Psoas muscle (tissue), 8 donors: Measurements from ENCODE around the gene SARDH. TPM values are rescaled to one million over a fixed set of nuclear protein-coding genes. Genes with fewer than 3 reads are reported as not detected.
A peak's percentile ranks its signal among the peaks of the same experiment; 100 is the strongest.

ENCODE experiments used
- ATAC-seq, 4 donors: fragments of 200-7000 bp; cut with Tn5 transposase; one replicate each; pipeline ENCODE4 v1.9.1; 2020; ENCODE audit warnings: moderate library complexity in 3 of 4, mild to moderate bottlenecking in 2 of 4
- DNase-seq, 2 donors: peaks; one replicate each; pipeline ENCODE4 v3.0.0-alpha.2; 2020
- H3K27ac ChIP-seq: fragments of 200-600 bp; one replicate; pipeline ENCODE4 v1.8.0; 2022
- H3K27me3 ChIP-seq, 3 donors: fragments of 200-600 bp in 1 of 3; one replicate each; pipeline versions ENCODE4 v1.6.1 to v1.8.0; 2013 to 2022; ENCODE audit warnings: low read length in 2 of 3, mild to moderate bottlenecking in 2 of 3, moderate library complexity in 1 of 3; ENCODE audit not compliant: insufficient read depth in 3 of 3
- H3K36me3 ChIP-seq, 2 donors: fragments of 200-600 bp in 1 of 2; one replicate each; pipeline versions ENCODE4 v1.6.1 to v1.8.0; 2013 to 2022; ENCODE audit warnings: low read depth in 1 of 2, mild to moderate bottlenecking in 1 of 2, moderate library complexity in 1 of 2; ENCODE audit not compliant: insufficient read depth in 1 of 2
- H3K4me1 ChIP-seq: fragments of 200-600 bp; one replicate; pipeline ENCODE4 v1.8.0; 2022
- H3K4me3 ChIP-seq: fragments of 200-600 bp; one replicate; pipeline ENCODE4 v1.8.0; 2022; ENCODE audit warnings: mild to moderate bottlenecking
- H3K9me3 ChIP-seq: fragments of 200-600 bp; one replicate; pipeline ENCODE4 v1.8.0; 2022
- WGBS, 3 donors: extraction: QIAGEN DNeasy Blood & Tissue Kit; methylation state at CpG; one replicate each; pipeline versions ENCODE4 v1.1.6 to v1.1.7; 2013; 5-methylcytosine and 5-hydroxymethylcytosine counted together
- intact Hi-C, 2 donors: fragments of 100-400 bp; cut with DNase I; formaldehyde crosslinking; loops; one replicate each; pipeline versions ENCODE4 v1.11.0 to v1.14.2; 2022
- polyA plus RNA-seq, 3 donors: library from polyadenylated mRNA; stranded (reverse); fragments of 200-250 nt; gene quantifications; one replicate each; pipeline ENCODE4 v1.2.3, GENCODE V29; 2013
- total RNA-seq, 4 donors: library from RNA; stranded (reverse); fragmentation: NEBNext Ultra II Directional in 2 of 4; extraction: Animal tissue kit (Norgen Biotek cat#: 25700) in 2 of 4; gene quantifications; one replicate each; pipeline versions ENCODE4 v1.2.1 to v1.2.4, GENCODE V29; 2021 to 2023
- TF ChIP-seq, protein P1 (sequence below): fragments of 200-600 bp; IDR thresholded peaks from one replicate; pipeline ENCODE4 v1.8.0; 2022; ENCODE audit warnings: antibody characterized with exemption
- donor health status: healthy with polysubstance abuse.
- donor health status: DM: no; HTN: no; CAD: no; lungs with moderate emphysema.
- donor health status: Bipolar disorder and iron deficiency.
- donor health status: healthy.
- donor health status: DM: yes; HTN: yes; CAD: no.
- donor health status: DM: no; HTN: no; CAD: no.
- donor health status: DM: no; HTN: no; CAD: no.
- donor health status: DM: yes; HTN: yes; CAD: no.

Gene SARDH
- total and polyA plus RNA-seq, 7 donors = 0.16 to 2.5 (median 0.62) TPM

DNA sequence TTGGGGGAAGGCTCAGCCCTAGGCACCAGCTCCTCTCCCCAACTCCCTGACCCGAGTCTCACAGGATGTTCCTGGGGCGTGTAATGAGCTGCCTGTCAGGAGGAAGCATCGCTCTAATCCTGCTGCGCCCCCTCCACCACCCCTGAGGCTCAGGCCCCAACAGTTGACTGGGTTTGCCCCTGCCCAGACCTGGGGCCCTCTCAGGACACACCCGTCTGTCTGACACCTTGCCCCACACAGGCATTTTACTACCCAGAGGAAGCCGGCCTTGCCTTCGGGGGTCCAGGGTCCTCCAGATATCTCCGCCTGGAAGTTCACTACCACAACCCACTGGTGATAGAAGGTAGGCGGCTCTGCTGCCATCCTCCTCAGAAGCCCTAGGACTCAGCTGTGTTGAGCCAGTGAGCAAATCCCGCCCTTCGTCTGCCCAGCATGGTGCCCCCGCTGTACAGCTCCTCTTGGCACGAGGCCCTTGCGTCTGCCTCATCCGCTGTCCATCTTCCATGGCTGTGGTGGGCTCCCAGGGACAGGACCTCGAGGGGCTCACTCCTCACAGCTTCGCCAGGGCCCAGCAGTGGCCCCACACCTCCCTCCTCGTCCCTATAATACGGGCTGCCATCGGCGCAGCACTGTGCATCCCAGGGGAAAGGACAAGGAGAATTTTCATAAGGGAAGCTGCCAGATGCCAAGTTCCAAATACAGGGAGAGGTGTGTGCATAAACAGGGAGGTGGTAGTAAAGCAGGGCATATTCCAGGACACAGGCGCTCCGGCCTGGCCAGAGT is 94.0 kb downstream of the SARDH start:
- Histone ChIP-seq H3K27me3 (peaks cover 0 to 46% (median 7%) of the 10 kb centered on the region in 3 donors), H3K4me1 (no peaks in the 10 kb centered on the region), H3K36me3 (no peaks in the 10 kb centered on the region), H3K27ac (no peak overlapping the region), H3K4me3 (no peak overlapping the region), H3K9me3 (no peaks in the 10 kb centered on the region)
- DNase-seq (peak in 1 of 2 donors; percentile 41), ATAC-seq (no peak)
- WGBS, 3 donors = 71 to 77% (median 72%) methylated on average over 23 of the region's 23 CpGs
- TF ChIP-seq, protein P1, sequence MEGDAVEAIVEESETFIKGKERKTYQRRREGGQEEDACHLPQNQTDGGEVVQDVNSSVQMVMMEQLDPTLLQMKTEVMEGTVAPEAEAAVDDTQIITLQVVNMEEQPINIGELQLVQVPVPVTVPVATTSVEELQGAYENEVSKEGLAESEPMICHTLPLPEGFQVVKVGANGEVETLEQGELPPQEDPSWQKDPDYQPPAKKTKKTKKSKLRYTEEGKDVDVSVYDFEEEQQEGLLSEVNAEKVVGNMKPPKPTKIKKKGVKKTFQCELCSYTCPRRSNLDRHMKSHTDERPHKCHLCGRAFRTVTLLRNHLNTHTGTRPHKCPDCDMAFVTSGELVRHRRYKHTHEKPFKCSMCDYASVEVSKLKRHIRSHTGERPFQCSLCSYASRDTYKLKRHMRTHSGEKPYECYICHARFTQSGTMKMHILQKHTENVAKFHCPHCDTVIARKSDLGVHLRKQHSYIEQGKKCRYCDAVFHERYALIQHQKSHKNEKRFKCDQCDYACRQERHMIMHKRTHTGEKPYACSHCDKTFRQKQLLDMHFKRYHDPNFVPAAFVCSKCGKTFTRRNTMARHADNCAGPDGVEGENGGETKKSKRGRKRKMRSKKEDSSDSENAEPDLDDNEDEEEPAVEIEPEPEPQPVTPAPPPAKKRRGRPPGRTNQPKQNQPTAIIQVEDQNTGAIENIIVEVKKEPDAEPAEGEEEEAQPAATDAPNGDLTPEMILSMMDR = no peak
- intact Hi-C loops = no loop called here

DNA sequence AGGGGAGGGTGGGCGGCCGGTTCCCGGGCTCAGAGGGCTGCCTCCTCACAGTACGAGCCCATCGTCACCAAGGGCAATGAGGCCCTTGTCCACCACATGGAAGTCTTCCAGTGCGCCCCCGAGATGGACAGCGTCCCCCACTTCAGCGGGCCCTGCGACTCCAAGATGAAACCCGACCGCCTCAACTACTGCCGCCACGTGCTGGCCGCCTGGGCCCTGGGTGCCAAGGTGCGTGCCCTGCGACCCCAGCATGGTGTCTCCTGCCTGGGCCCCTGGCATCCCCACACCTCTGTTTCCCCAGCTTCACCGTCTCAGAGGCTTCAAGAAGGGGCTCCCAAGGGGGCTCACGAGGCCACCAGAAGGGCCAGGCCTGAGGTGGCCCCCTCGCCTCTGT is 94.8 kb downstream of the SARDH start:
- Histone ChIP-seq H3K9me3 (no peaks in the 10 kb centered on the region), H3K4me3 (no peak overlapping the region), H3K36me3 (no peaks in the 10 kb centered on the region), H3K27me3 (peaks cover 0 to 45% (median 5%) of the 10 kb centered on the region in 3 donors), H3K4me1 (no peaks in the 10 kb centered on the region), H3K27ac (no peak overlapping the region)
- TF ChIP-seq, protein P1 = no peak
- DNase-seq (peak in 1 of 2 donors; percentile 22), ATAC-seq (no peak)
- 86 to 93% (median 88%) methylated on average over 20 of the region's 20 CpGs for WGBS, 3 donors
- intact Hi-C loops = no loop called here

DNA sequence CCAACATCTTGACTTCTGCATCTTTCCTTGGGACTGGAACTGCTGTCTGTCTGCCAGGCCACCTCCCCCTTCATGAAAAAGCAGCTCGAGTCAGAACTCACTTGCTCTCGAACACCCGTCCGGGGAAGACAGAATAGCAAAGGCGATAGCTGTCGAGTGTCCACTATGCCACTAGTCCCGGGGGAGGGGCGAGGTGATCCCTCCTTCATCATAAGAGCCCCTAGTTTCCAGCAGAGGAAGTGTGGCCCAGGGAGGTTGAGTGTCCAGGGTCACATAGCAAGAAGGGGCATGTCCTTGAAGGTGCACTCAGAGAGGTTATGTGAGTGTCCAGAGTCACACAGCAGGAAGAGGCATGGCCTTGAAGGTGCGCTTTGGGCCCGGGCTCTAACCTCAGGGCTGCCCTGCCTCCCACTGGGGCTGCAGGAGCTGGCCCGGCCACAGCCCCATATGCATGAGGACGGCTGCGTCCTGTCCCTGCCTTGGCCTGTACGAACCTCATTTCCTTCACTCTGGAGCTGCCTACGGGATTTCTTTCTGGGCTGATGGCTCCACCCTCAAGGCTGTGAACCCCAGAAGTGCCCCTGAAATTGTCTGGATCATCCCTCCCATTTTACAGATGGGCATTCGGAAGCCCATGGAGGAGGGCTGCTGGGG is 95.3 kb downstream of the SARDH start:
- Histone ChIP-seq H3K4me1 (no peaks in the 10 kb centered on the region), H3K27me3 (peaks cover 0 to 40% (median 5%) of the 10 kb centered on the region in 3 donors), H3K4me3 (no peak overlapping the region), H3K36me3 (no peaks in the 10 kb centered on the region), H3K27ac (no peak overlapping the region), H3K9me3 (no peaks in the 10 kb centered on the region)
- no peak for ATAC-seq
- DNase-seq = peak in 1 of 2 donors; percentile 13
- TF ChIP-seq, protein P1 = no peak
- 68 to 73% (median 70%) methylated on average over 16 of the region's 16 CpGs for WGBS, 3 donors
- intact Hi-C loops = no loop called here

DNA sequence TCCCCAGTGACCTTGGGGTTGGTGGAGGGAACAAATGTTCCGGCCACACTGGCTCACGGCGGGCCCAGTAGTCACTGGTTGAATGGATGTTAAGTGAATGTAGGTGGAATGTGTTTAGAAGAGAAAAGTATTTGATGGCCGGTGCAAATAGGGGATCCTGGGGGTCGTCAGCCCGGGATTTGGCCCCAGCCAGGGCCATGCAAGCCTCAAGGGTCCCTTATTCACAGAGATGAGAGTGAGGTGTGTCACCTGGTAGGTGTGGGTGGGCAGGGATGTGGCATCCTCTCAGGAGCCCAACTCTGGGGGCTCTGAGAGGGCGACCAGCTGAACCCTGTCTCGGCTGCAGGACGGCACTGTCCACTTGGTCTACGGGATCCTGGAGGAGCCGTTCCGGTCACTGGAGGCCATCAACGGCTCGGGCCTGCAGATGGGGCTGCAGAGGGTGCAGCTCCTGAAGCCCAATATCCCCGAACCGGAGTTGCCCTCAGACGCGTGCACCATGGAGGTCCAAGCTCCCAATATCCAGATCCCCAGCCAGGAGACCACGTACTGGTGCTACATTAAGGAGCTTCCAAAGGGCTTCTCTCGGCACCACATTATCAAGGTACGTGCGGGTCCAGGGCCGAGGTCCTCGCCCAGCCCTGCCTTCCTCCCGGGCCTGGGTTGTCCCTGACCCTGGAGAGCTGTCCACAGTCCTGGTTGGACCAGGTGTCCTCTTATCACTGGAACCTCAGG is 96.1 kb downstream of the SARDH start:
- H3K4me1 ChIP-seq = no peaks in the 10 kb centered on the region
- DNase-seq = peak in 1 of 2 donors; percentile 42
- H3K9me3 ChIP-seq = no peaks in the 10 kb centered on the region
- peaks cover 0 to 36% (median 6%) of the 10 kb centered on the region in 3 donors for H3K27me3 ChIP-seq
- H3K27ac ChIP-seq = no peak overlapping the region
- WGBS, 3 donors = 85 to 89% (median 85%) methylated on average over 25 of the region's 25 CpGs
- no peak for ATAC-seq
- H3K36me3 ChIP-seq = no peaks in the 10 kb centered on the region
- intact Hi-C loops = no loop called here
- H3K4me3 ChIP-seq = no peak overlapping the region
- TF ChIP-seq, protein P1 = no peak
